Suprapubic skin (tissue), 4 donors: ENCODE results near the gene TK2.

Experiments used
- EP300 ChIP-seq: sonication (generic); formaldehyde crosslinking; IDR thresholded peaks from one replicate; pipeline ENCODE4 v1.6.1; 2017; ENCODE audit warnings: antibody characterized with exemption
- POLR2A ChIP-seq, 2 donors: fragments of 450-650 bp; IDR thresholded peaks; one replicate each; pipeline ENCODE4 v1.6.1; 2017; ENCODE audit warnings: antibody characterized with exemption in 2 of 2, mild to moderate bottlenecking in 2 of 2, moderate library complexity in 2 of 2
- POLR2AphosphoS5 ChIP-seq, 3 donors: sonication (generic); formaldehyde crosslinking; IDR thresholded peaks; one replicate each; pipeline ENCODE4 v1.6.1; 2017; ENCODE audit warnings: antibody characterized with exemption in 3 of 3
- TF ChIP-seq, protein P1 (sequence below), 2 donors: fragments of 200-600 bp in 1 of 2; fragments of 450-650 bp in 1 of 2; sonication (generic) in 1 of 2; IDR thresholded peaks; one replicate each; pipeline ENCODE4 v1.5.1; 2016 to 2019; ENCODE audit warnings: antibody characterized with exemption in 2 of 2, mild to moderate bottlenecking in 1 of 2, moderate library complexity in 1 of 2

DNA sequence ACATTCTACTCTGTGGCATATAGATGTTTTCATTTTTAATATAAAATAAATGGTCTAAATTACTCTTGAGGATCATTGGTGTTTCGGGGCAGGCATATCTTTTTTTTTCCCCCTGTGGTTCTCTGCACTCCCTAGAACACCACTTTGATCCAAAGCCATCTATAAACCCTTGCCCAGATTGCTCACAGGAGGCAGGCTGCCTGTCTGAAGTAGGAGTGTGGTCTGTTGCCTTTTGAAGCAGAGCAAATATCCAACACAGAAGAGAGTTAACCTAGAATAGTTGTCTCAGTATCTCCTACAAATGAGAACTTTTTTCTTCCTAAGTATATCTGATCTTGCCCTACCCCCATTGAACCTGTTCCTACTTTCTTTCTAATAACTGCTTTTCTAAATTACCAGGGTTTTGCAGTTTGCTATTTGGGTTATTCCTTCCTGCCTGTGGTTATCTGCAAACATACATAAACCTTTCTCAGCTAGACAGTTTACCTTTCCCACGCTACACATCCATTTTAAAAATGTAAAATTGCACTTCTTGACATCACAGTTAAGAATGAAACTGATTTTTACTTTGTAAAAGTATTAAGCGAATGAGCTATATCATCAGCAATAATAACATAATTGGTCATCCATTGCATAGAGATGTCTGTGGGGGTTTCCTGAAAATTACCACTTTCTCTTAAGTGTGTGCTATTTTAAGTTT is 11.6 kb upstream of the TK2 start:
- TF ChIP-seq, protein P1, sequence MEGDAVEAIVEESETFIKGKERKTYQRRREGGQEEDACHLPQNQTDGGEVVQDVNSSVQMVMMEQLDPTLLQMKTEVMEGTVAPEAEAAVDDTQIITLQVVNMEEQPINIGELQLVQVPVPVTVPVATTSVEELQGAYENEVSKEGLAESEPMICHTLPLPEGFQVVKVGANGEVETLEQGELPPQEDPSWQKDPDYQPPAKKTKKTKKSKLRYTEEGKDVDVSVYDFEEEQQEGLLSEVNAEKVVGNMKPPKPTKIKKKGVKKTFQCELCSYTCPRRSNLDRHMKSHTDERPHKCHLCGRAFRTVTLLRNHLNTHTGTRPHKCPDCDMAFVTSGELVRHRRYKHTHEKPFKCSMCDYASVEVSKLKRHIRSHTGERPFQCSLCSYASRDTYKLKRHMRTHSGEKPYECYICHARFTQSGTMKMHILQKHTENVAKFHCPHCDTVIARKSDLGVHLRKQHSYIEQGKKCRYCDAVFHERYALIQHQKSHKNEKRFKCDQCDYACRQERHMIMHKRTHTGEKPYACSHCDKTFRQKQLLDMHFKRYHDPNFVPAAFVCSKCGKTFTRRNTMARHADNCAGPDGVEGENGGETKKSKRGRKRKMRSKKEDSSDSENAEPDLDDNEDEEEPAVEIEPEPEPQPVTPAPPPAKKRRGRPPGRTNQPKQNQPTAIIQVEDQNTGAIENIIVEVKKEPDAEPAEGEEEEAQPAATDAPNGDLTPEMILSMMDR (IDR thresholded peaks at IDR 0.05) = no peak
- TF ChIP-seq POLR2A (IDR thresholded peaks at IDR 0.05) (no peak), POLR2AphosphoS5 (IDR thresholded peaks at IDR 0.05) (no peak), EP300 (no peak)
